ENCODE measurements around the gene AGPAT3.

The AGPAT3 gene

DNA sequence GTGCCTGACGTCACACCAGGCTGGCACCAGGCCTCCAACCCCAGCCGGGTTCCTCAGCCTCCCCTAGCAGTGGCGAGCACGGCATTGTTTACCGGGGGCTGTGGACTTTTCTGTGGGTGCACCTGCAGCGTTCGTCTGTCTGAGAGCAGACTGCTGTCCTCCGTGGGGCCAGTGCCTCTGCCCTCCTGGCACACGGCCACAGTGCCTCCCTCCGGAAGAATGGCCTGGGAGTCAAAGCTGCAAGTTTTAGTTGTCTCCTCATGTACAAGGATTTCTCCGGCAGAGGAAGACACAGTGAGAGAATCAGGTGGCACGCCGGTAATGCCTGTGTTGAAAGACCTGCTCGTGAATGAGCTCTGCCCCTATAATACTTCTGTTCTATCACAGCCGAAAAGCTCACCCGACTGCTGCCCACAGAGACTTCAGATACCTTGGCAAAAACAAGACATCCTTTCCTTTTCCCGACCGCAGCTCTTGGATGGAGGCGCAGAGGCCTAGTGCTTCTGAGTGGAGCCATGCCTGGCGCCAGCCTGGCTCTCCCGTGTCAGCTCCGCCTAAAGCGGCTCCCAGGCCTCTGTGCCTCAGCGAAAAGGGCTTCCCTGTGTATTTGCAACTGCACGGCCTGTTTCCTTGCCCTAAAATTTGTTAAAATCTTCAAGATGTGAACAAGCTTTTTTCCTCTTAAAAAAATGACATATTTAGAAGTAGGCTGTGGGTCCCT lies 71.4 kb downstream of the AGPAT3 start:
- TF ChIP-seq CTCF (IDR thresholded peaks at IDR 0.05) (no peak), ZFX (IDR thresholded peaks at IDR 0.05; ENCODE audit: borderline replicate concordance) (no peak)
- H3K27ac ChIP-seq = no peak overlapping the region

GRCh38 chr21:43937051-43937832 lies 72.2 kb downstream of the AGPAT3 start:
- H3K27ac ChIP-seq = no peak overlapping the region
- TF ChIP-seq ZFX (IDR thresholded peaks at IDR 0.05; ENCODE audit: borderline replicate concordance) (no peak), CTCF (IDR thresholded peaks at IDR 0.05) (no peak)

GRCh38 chr21:43937891-43938309 lies 72.9 kb downstream of the AGPAT3 start:
- no peak overlapping the region for H3K27ac ChIP-seq
- TF ChIP-seq CTCF (IDR thresholded peaks at IDR 0.05) (no peak), ZFX (IDR thresholded peaks at IDR 0.05; ENCODE audit: borderline replicate concordance) (no peak)

DNA sequence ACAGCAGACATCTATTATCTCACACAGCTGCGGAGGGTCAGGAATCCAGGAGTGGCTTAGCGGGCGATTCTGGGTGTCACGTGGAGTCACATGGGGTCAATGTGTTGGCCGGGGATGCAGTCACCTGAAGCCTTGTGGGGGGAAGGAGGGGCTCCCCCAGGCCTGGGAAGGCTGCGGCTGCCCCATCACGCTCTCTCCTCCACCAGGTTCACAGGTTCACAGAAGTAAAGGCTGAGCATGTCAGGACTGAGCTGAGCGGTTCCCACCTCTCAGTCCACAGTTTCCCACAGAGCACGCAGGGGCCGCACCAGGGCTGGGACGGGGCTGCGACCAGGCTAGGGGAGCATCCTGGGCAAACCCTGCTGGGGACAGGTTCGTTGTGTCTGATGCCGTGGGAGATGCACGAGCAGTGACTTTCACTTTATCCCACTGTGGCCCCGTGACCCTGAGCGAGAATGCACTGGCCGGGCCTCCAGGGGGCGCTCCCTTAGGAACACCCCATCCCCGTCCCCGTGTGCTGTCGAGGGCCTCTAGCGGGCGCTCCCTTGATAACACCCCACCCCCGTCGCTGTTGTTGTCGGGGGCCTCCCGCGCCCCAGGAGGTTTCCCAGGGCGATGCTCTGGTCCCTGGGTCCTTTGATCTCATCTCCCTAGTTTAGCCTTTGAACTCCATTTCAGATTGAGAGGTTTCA lies 73.9 kb downstream of the AGPAT3 start:
- no peak for TF ChIP-seq ZFX (IDR thresholded peaks at IDR 0.05; ENCODE audit: borderline replicate concordance)
- TF ChIP-seq CTCF (IDR thresholded peaks at IDR 0.05) = peak; percentile 66
- H3K27ac ChIP-seq = no peak overlapping the region

DNA sequence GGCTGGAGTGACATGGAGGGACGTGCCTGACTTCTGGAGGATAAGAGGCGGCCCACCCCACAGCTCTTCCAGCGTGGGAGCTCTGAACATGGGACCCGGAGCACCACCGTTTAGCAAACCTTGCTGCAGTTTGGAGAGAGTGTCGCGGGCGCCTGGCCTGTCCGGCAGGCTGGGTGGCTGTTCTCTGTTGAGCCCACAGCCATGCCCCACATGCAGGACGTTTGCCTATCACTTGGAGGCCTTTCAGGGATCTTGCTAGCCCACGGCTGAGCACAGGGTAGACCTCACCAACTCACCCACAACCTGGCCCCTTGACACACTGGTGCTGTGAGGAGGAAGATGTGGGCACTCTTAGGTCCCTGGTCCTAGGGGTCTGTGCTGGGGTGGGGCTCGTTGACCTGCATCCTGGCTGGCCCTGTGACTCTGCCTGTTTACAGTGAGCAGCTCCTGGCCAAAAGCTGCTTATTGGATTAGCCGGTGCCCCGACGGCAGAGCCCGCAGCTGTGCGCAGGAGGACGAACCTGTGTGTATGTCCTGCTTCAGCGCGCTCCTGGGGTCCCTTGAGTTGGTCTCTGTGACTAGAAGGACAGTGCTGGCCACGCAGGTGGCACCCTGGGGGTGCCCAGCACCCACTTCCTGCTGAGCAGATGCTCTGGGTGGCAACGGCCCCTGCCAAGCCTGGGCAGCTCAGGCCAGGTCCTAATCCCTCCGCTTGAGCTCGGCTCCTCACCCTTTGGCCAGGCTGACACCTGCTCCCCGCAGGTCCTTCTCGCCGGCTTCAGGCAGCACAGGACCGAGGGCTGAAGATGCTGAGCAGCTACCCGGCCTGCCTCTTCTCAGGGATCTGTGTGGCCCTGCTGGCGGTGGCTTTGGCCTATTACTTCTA lies 74.7 kb downstream of the AGPAT3 start:
- no peak overlapping the region for H3K27ac ChIP-seq
- TF ChIP-seq ZFX (IDR thresholded peaks at IDR 0.05; ENCODE audit: borderline replicate concordance) (no peak), CTCF (IDR thresholded peaks at IDR 0.05) (no peak; the same call in 1 of the 2 replicates)

DNA sequence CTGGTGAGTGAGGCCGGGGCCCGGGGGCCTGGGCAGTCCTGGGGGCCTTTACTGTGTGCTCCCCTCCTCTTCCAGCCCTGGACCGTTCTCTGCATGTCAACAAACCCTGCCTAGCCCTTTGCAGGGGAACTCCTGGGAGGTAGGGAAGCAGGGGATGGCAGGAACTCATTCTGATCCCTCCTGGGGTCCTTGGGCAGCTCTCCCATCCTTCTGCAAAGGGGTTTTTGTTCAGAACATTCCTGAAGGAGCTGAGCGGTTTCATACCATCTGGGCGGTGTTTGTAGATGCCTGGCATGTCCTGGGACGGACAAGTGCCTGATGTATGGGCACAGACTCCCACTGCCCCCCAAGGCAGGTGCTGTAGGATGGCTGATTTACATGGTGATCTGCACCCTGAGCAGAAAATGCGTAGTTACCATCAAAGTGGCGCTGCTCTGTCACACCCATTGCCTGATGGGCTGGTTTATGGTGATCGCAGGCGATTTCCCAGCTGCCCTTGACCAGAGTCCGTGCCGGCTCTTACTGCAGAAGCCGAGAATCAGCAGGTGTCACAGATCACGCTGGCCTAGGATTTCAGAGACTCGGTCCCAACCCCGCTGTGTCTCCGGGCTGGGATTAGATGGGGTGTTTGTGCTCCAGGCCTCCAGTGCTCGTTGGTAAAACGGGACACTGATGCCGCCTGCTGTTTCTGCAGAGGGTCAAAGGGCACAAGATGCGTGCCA lies 75.5 kb downstream of the AGPAT3 start:
- no peak overlapping the region for H3K27ac ChIP-seq
- TF ChIP-seq ZFX (IDR thresholded peaks at IDR 0.05; ENCODE audit: borderline replicate concordance) = no peak
- no peak for TF ChIP-seq CTCF (IDR thresholded peaks at IDR 0.05)
